ENCODE data around the gene RAB12. TPM values are rescaled to one million over a fixed set of nuclear protein-coding genes. Genes with fewer than 3 reads are reported as not detected.

RAB12 gene
- total and polyA plus RNA-seq, 2 donors from 2014 or later = 37.7 to 46.7 TPM

- intact Hi-C loops (cut with DNase I) = no loop called here
- Histone ChIP-seq H3K9ac (ENCODE audit: low read length in 3 of 3) (no peak overlapping the region), H3K9me3 (ENCODE audit: control insufficient read depth in 2 of 3, insufficient read depth in 1 of 3, low read length in 3 of 3) (no peaks in the 10 kb centered on the region), H3K27ac (ENCODE audit: low read depth in 2 of 2, low read length in 2 of 2) (peak overlapping the region in 1 of 2 donors; percentile 5), H3K36me3 (ENCODE audit: control insufficient read depth in 2 of 3, insufficient read depth in 3 of 3, low read length in 3 of 3) (no peaks in the 10 kb centered on the region), H3K27me3 (ENCODE audit: control insufficient read depth, insufficient read depth, low read length) (no peaks in the 10 kb centered on the region), H3K4me3 (ENCODE audit: low read length in 3 of 3) (peak overlapping the region in 1 of 3 donors; percentile 1), H3K4me1 (ENCODE audit: control insufficient read depth in 2 of 3, insufficient read depth in 2 of 3, low read depth in 1 of 3, low read length in 3 of 3) (peaks cover 0 to 3% (median 0%) of the 10 kb centered on the region in 3 donors)
- DNase-seq (peak in 4 of 5 donors; percentile 72 to 91 (median 86)), FAIRE-seq (no peak)
- TF ChIP-seq CTCF (IDR thresholded peaks at IDR 0.05; ENCODE audit: borderline replicate concordance, extremely low read depth, insufficient read depth) = no peak
Observed at GRCh38 chr18:8661754-8662559, 52.7 kb downstream of the RAB12 start.

GRCh38 chr18:8662560-8663255, 53.5 kb downstream of the RAB12 start:
- no peak for DNase-seq
- FAIRE-seq = no peak
- H3K9me3 ChIP-seq (ENCODE audit: control insufficient read depth in 2 of 3, insufficient read depth in 1 of 3, low read length in 3 of 3) = no peaks in the 10 kb centered on the region
- H3K27me3 ChIP-seq (ENCODE audit: control insufficient read depth, insufficient read depth, low read length) = no peaks in the 10 kb centered on the region
- intact Hi-C loops (cut with DNase I) = no loop called here
- no peak overlapping the region for H3K9ac ChIP-seq (ENCODE audit: low read length in 3 of 3)
- H3K4me3 ChIP-seq (ENCODE audit: low read length in 3 of 3) = no peak overlapping the region
- no peak overlapping the region for H3K27ac ChIP-seq (ENCODE audit: low read depth in 2 of 2, low read length in 2 of 2)
- no peaks in the 10 kb centered on the region for H3K36me3 ChIP-seq (ENCODE audit: control insufficient read depth in 2 of 3, insufficient read depth in 3 of 3, low read length in 3 of 3)
- peaks cover 0 to 3% (median 0%) of the 10 kb centered on the region in 3 donors for H3K4me1 ChIP-seq (ENCODE audit: control insufficient read depth in 2 of 3, insufficient read depth in 2 of 3, low read depth in 1 of 3, low read length in 3 of 3)
- no peak for TF ChIP-seq CTCF (IDR thresholded peaks at IDR 0.05; ENCODE audit: borderline replicate concordance, extremely low read depth, insufficient read depth)

- H3K36me3 ChIP-seq (ENCODE audit: control insufficient read depth in 2 of 3, insufficient read depth in 3 of 3, low read length in 3 of 3) = no peaks in the 10 kb centered on the region
- no peak overlapping the region for H3K9ac ChIP-seq (ENCODE audit: low read length in 3 of 3)
- H3K4me1 ChIP-seq (ENCODE audit: control insufficient read depth in 2 of 3, insufficient read depth in 2 of 3, low read depth in 1 of 3, low read length in 3 of 3) = no peaks in the 10 kb centered on the region
- H3K27ac ChIP-seq (ENCODE audit: low read depth in 2 of 2, low read length in 2 of 2) = no peak overlapping the region
- intact Hi-C loops (cut with DNase I) = no loop called here
- FAIRE-seq = no peak
- DNase-seq = no peak
- TF ChIP-seq CTCF (IDR thresholded peaks at IDR 0.05; ENCODE audit: borderline replicate concordance, extremely low read depth, insufficient read depth) = no peak
- H3K27me3 ChIP-seq (ENCODE audit: control insufficient read depth, insufficient read depth, low read length) = no peaks in the 10 kb centered on the region
- no peak overlapping the region for H3K4me3 ChIP-seq (ENCODE audit: low read length in 3 of 3)
- H3K9me3 ChIP-seq (ENCODE audit: control insufficient read depth in 2 of 3, insufficient read depth in 1 of 3, low read length in 3 of 3) = no peaks in the 10 kb centered on the region
Observed at GRCh38 chr18:8667846-8668245, 58.6 kb downstream of the RAB12 start.
